GM18517 (cell line): Measurements from ENCODE around the gene IFIT3.

ENCODE experiments used
- ATAC-seq: cut with Tn5 transposase; IDR thresholded peaks from one replicate; pipeline ENCODE4 v1.9.1; 2021; ENCODE audit warnings: mild to moderate bottlenecking, moderate library complexity; ENCODE audit not compliant: unreplicated experiment

IFIT3 gene

GRCh38 chr10:89355394-89355931 lies 27.7 kb downstream of the IFIT3 start:
- ATAC-seq = no peak

- ATAC-seq = no peak
Observed at GRCh38 chr10:89357096-89357495, 29.3 kb downstream of the IFIT3 start.

- ATAC-seq = no peak
Observed at GRCh38 chr10:89357975-89358374, 30.2 kb downstream of the IFIT3 start.

GRCh38 chr10:89360157-89360556 lies 32.4 kb downstream of the IFIT3 start:
- ATAC-seq = no peak

GRCh38 chr10:89362929-89363328 lies 35.1 kb downstream of the IFIT3 start:
- ATAC-seq = no peak

- ATAC-seq = peak; percentile 33
Observed at GRCh38 chr10:89363729-89364442, 36.1 kb downstream of the IFIT3 start.

- peak; percentile 26 for ATAC-seq
Observed at GRCh38 chr10:89364531-89364930, 36.7 kb downstream of the IFIT3 start.

GRCh38 chr10:89367529-89367928 lies 39.7 kb downstream of the IFIT3 start:
- ATAC-seq = peak; percentile 83

- no peak for ATAC-seq
Observed at GRCh38 chr10:89368129-89368528, 40.3 kb downstream of the IFIT3 start.

GRCh38 chr10:89369156-89370105 lies 41.6 kb downstream of the IFIT3 start:
- ATAC-seq = no peak

- ATAC-seq = no peak
Observed at GRCh38 chr10:89371079-89371478, 43.3 kb downstream of the IFIT3 start.

GRCh38 chr10:89371987-89372386 lies 44.2 kb downstream of the IFIT3 start:
- ATAC-seq = no peak

GRCh38 chr10:89373916-89374711 lies 46.3 kb downstream of the IFIT3 start:
- no peak for ATAC-seq

GRCh38 chr10:89374713-89375141 lies 46.9 kb downstream of the IFIT3 start:
- ATAC-seq = no peak

GRCh38 chr10:89377705-89378637 lies 50.2 kb downstream of the IFIT3 start, which contains the start of gene IFIT1B:
Gene IFIT1B (plus strand): TSS chr10:89378056. CDS start chr10:89378136, 80 bp downstream.
- no peak for ATAC-seq

GRCh38 chr10:89379103-89379502 lies 51.3 kb downstream of the IFIT3 start:
- no peak for ATAC-seq

- no peak for ATAC-seq
Observed at GRCh38 chr10:89382757-89383156, 55.0 kb downstream of the IFIT3 start.

GRCh38 chr10:89384474-89385340 lies 56.9 kb downstream of the IFIT3 start:
- ATAC-seq = no peak

- ATAC-seq = no peak
Observed at GRCh38 chr10:89388806-89389205, 61.0 kb downstream of the IFIT3 start.
